Mesothelial cell of epicardium (in vitro differentiated cells): ENCODE measurements around the gene FXYD3. TPM values are rescaled to one million over a fixed set of nuclear protein-coding genes. Genes with fewer than 3 reads are reported as not detected.

Experiments
- DNase-seq, 2 experiments: peaks; one replicate each; pipeline ENCODE4 v3.0.0; 2021; ENCODE audit warnings: low spot score in 2 of 2; ENCODE audit not compliant: unreplicated experiment in 2 of 2
- H3K27ac Mint-ChIP-seq: 2 replicates; pipeline ENCODE4 v1.8.0; 2021; ENCODE audit warnings: mixed read lengths
- H3K27me3 Mint-ChIP-seq: 2 replicates; pipeline ENCODE4 v1.8.0; 2021; ENCODE audit warnings: low read depth, mixed read lengths
- H3K36me3 Mint-ChIP-seq: 2 replicates; pipeline ENCODE4 v1.8.0; 2021; ENCODE audit warnings: mixed read lengths
- H3K4me1 Mint-ChIP-seq: 2 replicates; pipeline ENCODE4 v1.8.0; 2021; ENCODE audit warnings: mixed read lengths
- H3K4me3 Mint-ChIP-seq: 2 replicates; pipeline ENCODE4 v1.8.0; 2021; ENCODE audit warnings: mild to moderate bottlenecking, moderate library complexity, mixed read lengths
- H3K9me3 Mint-ChIP-seq: 2 replicates; pipeline ENCODE4 v1.8.0; 2021; ENCODE audit warnings: mixed read lengths
- CTCF ChIP-seq: fragments of 200-600 bp; sonication (generic); IDR thresholded peaks from one replicate; pipeline ENCODE4 v1.5.0; 2021; ENCODE audit warnings: antibody characterized with exemption; ENCODE audit not compliant: unreplicated experiment
- total RNA-seq: library from RNA; stranded (reverse); gene quantifications from 3 replicates; pipeline ENCODE4 v1.2.1, GENCODE V29; 2021

Gene FXYD3
- total RNA-seq, 1 donor from 2014 or later: 5.5 TPM

GRCh38 chr19:35081201-35081600 is 34.4 kb upstream of the FXYD3 start:
- Mint-ChIP-seq H3K9me3 (peaks cover 4% of the 10 kb centered on the region), H3K4me1 (no peaks in the 10 kb centered on the region), H3K36me3 (no peaks in the 10 kb centered on the region), H3K4me3 (no peak overlapping the region), H3K27me3 (peaks cover 2% of the 10 kb centered on the region), H3K27ac (no peak overlapping the region)
- DNase-seq: no peak
- TF ChIP-seq CTCF: no peak

- Mint-ChIP-seq H3K36me3 (no peaks in the 10 kb centered on the region), H3K4me1 (no peaks in the 10 kb centered on the region), H3K27me3 (no peaks in the 10 kb centered on the region), H3K9me3 (peaks cover 4% of the 10 kb centered on the region), H3K4me3 (no peak overlapping the region), H3K27ac (no peak overlapping the region)
- no peak for TF ChIP-seq CTCF
- DNase-seq: no peak
These were observed 31.7 kb upstream of the FXYD3 start for GRCh38 chr19:35083691-35084508.

GRCh38 chr19:35084509-35084762 is 31.2 kb upstream of the FXYD3 start:
- H3K27ac Mint-ChIP-seq: no peak overlapping the region
- H3K9me3 Mint-ChIP-seq: peaks cover 4% of the 10 kb centered on the region

GRCh38 chr19:35085947-35086346 is 29.7 kb upstream of the FXYD3 start:
- Mint-ChIP-seq H3K9me3 (peaks cover 4% of the 10 kb centered on the region), H3K27ac (no peak overlapping the region), H3K27me3 (no peaks in the 10 kb centered on the region), H3K4me1 (peaks cover 2% of the 10 kb centered on the region), H3K36me3 (no peaks in the 10 kb centered on the region), H3K4me3 (no peak overlapping the region)
- no peak for DNase-seq
- TF ChIP-seq CTCF: no peak

More at GRCh38 chr19:35084509-35084762, 31.2 kb upstream of the FXYD3 start:
- H3K4me1 Mint-ChIP-seq: no peaks in the 10 kb centered on the region
- no peaks in the 10 kb centered on the region for H3K36me3 Mint-ChIP-seq
- H3K27me3 Mint-ChIP-seq: no peaks in the 10 kb centered on the region
- DNase-seq: no peak
- no peak for TF ChIP-seq CTCF
- H3K4me3 Mint-ChIP-seq: no peak overlapping the region

GRCh38 chr19:35086455-35086854 is 29.2 kb upstream of the FXYD3 start:
- TF ChIP-seq CTCF: no peak
- H3K4me3 Mint-ChIP-seq: no peak overlapping the region
- no peaks in the 10 kb centered on the region for H3K27me3 Mint-ChIP-seq
- H3K4me1 Mint-ChIP-seq: peaks cover 2% of the 10 kb centered on the region
- H3K36me3 Mint-ChIP-seq: no peaks in the 10 kb centered on the region
- DNase-seq: no peak
- H3K27ac Mint-ChIP-seq: no peak overlapping the region
- H3K9me3 Mint-ChIP-seq: peaks cover 4% of the 10 kb centered on the region
